NCI-H2227 (cell line): ENCODE measurements around the gene COX7A2L.
"Not testable (repeated sequence)": the region's sequence is repeated elsewhere in the genome, so short reads cannot be mapped to it uniquely, and the experiment has no call there.

Experiments
- DNase-seq: peaks from one replicate; lab custom pipeline; 2025; ENCODE audit not compliant: unreplicated experiment; lab: John Stamatoyannopoulos, UW

COX7A2L gene

GRCh38 chr2:42368817-42369531 lies 8.0 kb upstream of the COX7A2L start:
- DNase-seq, result no peak

- peak; percentile 10 for DNase-seq
These were observed 6.8 kb upstream of the COX7A2L start for GRCh38 chr2:42367835-42368234.

GRCh38 chr2:42366411-42366810 lies 5.4 kb upstream of the COX7A2L start:
- no peak for DNase-seq

GRCh38 chr2:42364658-42365057 lies 3.6 kb upstream of the COX7A2L start:
- no peak for DNase-seq

GRCh38 chr2:42363413-42363812 lies 2.4 kb upstream of the COX7A2L start:
- no peak for DNase-seq

- DNase-seq, result no peak
These were observed 789 bp upstream of the COX7A2L start for GRCh38 chr2:42361728-42362283.

- DNase-seq, result no peak
These were observed 526 bp downstream of the COX7A2L start for GRCh38 chr2:42360493-42360889.

- DNase-seq, result no peak
These were observed 993 bp downstream of the COX7A2L start for GRCh38 chr2:42359965-42360483.

- no peak for DNase-seq
These were observed 1.6 kb downstream of the COX7A2L start for GRCh38 chr2:42359304-42359964.

- no peak for DNase-seq
These were observed 7.1 kb downstream of the COX7A2L start for GRCh38 chr2:42353792-42354429.

GRCh38 chr2:42351864-42352263 lies 9.2 kb downstream of the COX7A2L start:
- no peak for DNase-seq

GRCh38 chr2:42350434-42351063 lies 10.5 kb downstream of the COX7A2L start:
- no peak for DNase-seq

GRCh38 chr2:42348113-42348805 lies 12.8 kb downstream of the COX7A2L start:
- DNase-seq, result no peak

GRCh38 chr2:42347518-42347917 lies 13.5 kb downstream of the COX7A2L start:
- DNase-seq, result not testable (repeated sequence)

- DNase-seq, result not testable (repeated sequence)
These were observed 14.2 kb downstream of the COX7A2L start for GRCh38 chr2:42346856-42347255.

- DNase-seq, result no peak
These were observed 15.0 kb downstream of the COX7A2L start for GRCh38 chr2:42345986-42346385.

GRCh38 chr2:42342795-42343241 lies 18.2 kb downstream of the COX7A2L start:
- no peak for DNase-seq

GRCh38 chr2:42342061-42342794 lies 18.8 kb downstream of the COX7A2L start:
- no peak for DNase-seq

GRCh38 chr2:42340938-42341636 lies 19.9 kb downstream of the COX7A2L start:
- no peak for DNase-seq
